DMS53 treated with DMSO at 0.1 percent for 48 hours (cell line): ENCODE results near the gene LRRTM1.

ENCODE experiments used
- DNase-seq: peaks from one replicate; lab custom pipeline; 2025; ENCODE audit not compliant: unreplicated experiment; lab: John Stamatoyannopoulos, UW

LRRTM1 gene

DNA sequence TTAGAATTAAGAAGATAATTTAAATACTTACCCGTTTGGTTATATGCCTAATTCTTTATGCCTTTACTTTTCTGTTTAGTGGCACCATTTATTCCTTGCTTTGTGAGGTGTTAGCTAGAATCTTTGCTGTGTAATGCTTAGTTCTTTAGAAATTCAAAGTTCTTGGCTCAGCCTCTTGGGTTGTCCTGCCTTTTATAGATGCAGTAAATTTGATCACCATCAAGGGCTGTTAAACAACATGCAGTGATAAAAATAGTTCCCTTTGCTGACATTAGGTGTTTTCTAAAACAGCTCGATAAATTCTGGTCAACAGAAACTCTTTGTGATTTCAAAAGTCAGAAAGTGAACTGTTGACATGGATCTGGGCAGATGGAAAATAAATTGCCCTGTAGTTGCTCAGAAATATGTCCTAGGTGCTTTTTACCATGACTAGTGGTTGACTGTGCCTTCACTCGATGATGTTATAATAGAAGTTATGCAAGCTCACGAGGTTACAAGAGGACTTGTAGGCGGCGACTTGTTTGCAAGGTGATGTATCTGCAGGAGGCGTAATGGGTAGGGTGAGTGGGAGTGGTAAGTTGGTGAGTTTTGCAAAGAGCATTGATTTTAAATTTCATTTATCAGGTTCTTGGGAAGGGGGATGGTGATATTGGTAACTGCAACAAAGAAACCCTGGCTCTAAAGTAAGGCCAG, 52.1 kb downstream of the LRRTM1 start:
- DNase-seq = no peak
